Subcutaneous adipose tissue (tissue), 4 donors: ENCODE measurements around the gene NXT2. TPM values are rescaled to one million over a fixed set of nuclear protein-coding genes. Genes with fewer than 3 reads are reported as not detected.

ENCODE experiments used
- total RNA-seq, 4 donors: library from RNA; depleted of rRNA; stranded (reverse); fragments of >200 nt; gene quantifications; one replicate each; pipeline ENCODE4 v1.1.0, GENCODE V29; 2016
- TF ChIP-seq, protein P1 (sequence below): fragments of 450-650 bp; IDR thresholded peaks from one replicate; pipeline ENCODE4 v1.5.1; 2016; ENCODE audit warnings: low read depth, mild to moderate bottlenecking, control low read depth, antibody characterized with exemption, moderate library complexity

NXT2 gene
- total RNA-seq, result 10 to 100 TPM in 3 of 4 donors, 1 to 10 TPM in 1; 10.0 to 20.7 (median 12.1) TPM

DNA sequence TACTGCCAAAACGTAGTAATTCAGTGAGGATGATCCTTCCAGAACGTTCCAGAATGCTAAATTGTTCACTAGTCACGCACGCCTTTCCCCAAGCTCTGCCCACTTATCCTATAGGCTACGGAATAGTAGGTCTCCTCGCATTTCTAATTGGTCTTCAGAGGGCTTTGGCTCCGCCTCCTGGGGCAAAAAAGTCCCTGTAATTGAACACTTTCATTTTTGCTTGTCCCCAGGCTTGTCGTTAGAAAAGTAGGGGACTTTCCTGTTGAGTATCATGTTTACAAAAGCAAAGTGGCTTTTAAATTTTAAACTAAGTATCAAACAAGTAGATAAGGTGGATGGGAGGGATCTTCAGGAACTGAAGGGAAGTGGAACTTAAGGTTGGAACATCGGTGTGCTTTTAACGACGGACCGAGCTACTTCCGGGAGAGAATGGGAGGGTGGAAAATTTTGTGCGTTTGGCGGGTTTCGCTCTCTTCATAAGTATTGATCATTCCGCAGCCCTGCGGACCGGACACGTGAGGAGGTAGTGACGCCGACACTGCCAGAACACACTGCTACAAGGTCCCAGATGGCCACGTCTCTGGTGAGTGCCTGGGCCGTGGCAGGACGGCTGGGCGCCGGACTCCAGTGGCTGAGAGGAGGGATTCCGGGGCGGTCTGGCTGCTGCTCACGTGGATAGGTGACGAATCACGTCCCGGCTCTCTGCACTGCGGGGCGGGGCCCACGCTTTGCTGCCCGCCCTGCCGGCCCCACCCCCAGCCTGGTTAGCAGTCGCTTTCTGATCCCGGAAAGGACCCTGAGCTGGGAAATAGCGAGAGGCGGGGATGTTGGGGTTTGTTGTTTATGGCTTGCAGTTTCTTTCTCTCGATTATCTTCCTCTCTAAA, at the start of gene NXT2:
NXT2 (plus strand) TSS at position 406 of the 885 bp plus-strand sequence; CDS start at position 569, 163 bp downstream.
- TF ChIP-seq, protein P1, sequence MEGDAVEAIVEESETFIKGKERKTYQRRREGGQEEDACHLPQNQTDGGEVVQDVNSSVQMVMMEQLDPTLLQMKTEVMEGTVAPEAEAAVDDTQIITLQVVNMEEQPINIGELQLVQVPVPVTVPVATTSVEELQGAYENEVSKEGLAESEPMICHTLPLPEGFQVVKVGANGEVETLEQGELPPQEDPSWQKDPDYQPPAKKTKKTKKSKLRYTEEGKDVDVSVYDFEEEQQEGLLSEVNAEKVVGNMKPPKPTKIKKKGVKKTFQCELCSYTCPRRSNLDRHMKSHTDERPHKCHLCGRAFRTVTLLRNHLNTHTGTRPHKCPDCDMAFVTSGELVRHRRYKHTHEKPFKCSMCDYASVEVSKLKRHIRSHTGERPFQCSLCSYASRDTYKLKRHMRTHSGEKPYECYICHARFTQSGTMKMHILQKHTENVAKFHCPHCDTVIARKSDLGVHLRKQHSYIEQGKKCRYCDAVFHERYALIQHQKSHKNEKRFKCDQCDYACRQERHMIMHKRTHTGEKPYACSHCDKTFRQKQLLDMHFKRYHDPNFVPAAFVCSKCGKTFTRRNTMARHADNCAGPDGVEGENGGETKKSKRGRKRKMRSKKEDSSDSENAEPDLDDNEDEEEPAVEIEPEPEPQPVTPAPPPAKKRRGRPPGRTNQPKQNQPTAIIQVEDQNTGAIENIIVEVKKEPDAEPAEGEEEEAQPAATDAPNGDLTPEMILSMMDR, result no peak

DNA sequence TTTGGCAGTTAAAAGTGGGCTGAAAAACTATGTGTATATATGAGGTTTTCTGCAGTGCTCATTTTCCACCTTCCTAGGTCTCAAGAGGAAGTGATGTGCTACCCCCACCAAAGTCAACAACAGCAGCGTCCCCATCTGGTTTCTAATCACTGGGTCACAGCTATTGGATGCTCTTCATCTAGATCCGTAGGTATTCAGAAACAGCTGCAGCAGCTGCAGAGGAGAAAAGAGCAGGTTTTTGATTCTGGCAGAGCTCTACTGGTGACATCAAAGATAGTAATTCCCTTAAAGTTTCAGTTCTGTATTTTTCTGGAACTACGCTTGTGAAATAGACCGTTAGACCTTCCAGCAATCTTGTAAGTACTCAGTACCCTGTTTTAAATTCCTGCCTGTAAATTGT, 49.0 kb upstream of the NXT2 start:
- TF ChIP-seq, protein P1, result no peak

DNA sequence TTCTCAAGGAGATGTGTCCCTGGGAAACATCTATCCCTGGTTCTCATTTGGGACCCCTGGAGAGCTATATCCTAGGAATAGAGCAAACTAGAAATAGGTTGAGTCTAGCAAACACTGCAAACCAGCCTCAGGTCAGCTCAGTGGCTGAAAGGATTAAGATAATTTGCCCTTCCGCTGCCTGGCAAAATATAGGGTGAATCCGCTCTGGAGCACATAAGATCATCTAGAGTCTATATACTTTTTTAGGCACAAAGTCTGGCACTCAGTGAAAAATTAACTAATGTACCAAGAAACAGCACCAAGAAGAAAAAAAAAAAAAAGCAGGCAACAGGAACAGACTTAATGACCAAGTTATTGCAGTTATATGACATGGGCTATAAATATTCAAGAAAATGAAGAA, 47.5 kb upstream of the NXT2 start:
- TF ChIP-seq, protein P1, result no peak

DNA sequence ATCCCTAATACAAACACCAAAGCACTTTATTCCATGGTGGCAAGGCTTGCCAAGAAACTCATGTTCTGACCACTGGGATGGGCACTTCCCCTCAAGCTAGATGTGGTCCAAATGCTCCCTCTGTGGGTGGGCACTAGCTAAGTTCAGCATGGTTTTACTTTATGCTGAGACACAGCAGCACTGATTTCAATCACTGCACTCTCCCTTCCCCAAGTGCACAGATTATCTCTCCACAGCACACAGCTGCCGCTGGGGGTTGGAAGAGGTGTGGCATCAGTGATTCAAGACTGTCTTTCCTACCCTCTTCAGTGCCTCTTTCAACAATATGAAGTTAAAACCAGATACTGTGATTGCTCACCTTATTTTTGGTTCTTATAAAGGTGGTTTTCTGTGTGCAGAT, 38.2 kb upstream of the NXT2 start:
- TF ChIP-seq, protein P1, result no peak

DNA sequence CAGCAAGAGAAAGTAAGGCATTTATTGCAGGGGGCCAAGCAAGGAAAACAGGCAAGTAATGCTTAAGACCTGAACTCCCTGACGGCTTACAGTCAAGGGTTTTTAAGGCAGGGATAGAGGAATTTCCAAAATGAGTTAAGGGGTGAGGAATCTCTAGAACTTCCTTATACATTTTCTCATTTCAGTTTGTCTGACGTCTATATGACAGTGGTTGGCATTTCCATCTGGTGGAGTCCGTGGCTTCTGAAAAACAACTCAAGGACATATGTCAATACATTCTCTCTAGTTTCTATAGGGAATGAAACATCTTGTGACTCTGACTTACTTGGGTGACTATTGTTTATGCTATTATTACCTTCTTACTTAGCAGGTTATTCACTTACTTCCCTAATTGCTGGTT, 35.5 kb upstream of the NXT2 start:
- TF ChIP-seq, protein P1, result no peak

DNA sequence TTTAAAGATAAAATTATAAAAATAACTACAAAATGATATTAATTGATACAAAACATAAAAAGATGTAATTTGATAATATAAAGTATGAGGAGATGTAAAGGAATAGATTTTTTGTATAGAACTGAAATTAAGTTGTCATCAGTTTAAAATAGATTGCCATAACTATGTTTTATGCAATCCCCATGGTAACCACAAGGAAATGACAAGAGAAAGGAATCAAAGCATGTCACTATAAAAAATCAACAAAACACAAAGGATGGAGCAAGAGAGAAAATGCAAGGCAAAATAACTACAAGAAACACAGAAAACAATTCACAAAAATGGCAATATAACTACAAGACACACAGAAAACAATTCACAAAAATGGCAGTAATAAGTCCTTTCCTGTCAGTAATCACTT, 27.7 kb upstream of the NXT2 start:
- TF ChIP-seq, protein P1, result no peak

DNA sequence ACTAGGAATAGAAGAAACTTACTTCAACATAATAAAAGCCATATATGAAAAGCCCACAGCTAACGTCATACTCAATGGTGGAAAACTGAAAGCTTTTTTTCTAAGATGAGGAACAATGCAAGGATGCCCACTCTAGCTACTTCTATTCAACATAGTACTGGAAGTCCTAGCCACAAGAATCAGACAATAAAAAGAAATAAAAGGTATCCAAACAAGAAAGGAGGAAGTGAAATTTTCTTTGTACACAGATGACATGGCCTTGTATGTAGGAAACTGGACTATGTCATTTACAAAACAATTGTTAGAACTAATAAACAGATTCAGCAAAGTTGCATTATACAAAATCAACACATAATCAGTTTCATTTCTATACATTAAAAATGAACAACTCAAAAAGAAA, 25.5 kb upstream of the NXT2 start:
- TF ChIP-seq, protein P1, result no peak
